Stimulated activated CD8-positive, alpha-beta memory T cell treated with anti-CD3 and anti-CD28 coated beads, Interleukin-12 subunit alpha, Interleukin-12 subunit beta, amount 100 ng/mL, for 24 hours (primary cell): Measurements from ENCODE around the gene RAB3GAP2.
"Not testable (repeated sequence)": the region's sequence is repeated elsewhere in the genome, so short reads cannot be mapped to it uniquely, and the experiment has no call there.

Source experiments
- DNase-seq: peaks from one replicate; pipeline ENCODE4 v3.0.0-alpha.2; 2020; ENCODE audit errors: extremely low read depth

Gene RAB3GAP2

DNA sequence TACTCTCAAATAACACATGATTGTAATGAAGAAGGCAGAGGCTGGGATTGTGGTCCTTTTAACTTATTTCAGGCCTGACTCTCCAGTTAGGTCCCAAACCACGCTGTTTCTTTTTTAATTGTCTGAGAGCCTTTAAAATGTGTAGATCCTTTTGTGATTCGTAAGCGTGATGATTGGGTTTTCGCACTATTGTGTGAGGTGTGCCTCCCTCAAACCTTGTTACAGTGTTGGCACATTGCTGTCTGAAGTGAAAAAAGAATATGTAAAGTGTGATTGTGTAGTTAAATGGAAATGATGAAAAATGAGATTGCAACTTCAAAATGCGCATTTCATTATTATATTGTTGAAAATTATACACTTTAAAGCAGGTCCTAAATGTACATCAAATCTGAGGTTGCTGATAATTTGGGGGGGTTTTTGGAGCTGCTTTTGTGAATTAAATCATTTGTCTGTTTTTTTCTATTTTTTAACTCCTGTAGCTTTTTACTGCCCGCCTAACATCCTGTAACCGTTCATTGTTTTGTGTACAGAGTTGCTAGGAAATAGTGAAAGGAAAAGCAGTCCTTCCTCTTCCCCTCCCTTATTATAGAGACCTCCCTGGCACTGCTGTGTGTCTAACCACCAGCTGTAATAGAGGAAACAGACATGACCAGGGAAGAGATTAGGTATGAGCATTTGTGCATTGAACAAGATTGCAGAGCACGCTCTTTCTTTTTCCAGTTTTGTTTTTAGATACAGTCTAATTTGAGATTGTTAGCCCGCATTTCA lies 135.1 kb downstream of the RAB3GAP2 start:
- no peak for DNase-seq

DNA sequence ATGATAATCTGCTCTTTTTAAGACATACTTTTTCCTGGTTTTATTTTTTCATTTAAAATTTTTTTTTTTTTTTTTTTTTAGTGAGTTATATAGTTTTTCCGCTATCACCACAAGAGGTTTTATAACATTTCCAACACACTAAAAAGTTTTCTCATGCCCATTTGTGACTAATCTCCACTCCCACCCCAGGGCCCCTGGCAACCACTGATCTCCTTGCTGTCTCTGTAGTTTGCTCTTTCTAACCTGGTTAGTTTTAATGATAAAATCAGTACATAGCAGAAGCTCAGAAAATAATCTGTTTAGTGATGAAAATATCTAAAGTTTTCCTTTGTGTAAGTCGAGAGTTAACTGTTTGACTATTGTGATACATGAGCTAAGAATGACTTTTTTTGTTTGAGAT lies 136.5 kb downstream of the RAB3GAP2 start:
- DNase-seq: no peak

DNA sequence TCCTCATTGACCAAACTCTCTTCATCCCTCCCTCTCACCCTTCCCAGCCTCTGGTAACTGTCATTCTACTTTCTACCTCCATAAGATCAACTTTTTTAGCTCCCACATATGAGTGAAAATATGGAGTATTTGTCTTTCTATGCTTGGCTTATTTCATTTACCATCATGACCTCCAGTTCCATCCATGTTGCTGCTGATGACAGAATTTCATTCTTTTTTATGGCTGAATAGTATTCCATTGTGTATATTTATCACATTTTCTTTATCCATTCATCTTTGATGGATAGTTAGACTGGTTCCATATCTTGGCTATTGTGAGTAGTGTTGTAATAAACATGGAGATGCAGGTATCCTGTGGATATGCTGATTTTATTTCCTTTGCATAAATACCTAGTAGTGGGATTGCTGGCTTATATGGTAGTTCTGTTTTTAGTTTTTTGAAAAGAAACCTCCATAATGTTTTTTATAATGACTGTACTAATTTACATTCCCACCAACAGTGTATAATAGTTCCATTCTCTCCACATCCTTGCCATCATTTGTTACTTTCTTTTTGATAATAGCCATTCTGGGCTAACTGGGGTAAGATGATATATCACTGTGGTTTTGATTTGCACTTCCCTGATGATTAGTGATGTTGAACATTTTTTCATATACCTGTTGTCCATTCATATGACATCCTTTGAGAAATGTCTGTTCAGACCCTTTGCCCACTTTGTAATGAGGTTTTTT lies 142.6 kb downstream of the RAB3GAP2 start:
- DNase-seq: no peak

DNA sequence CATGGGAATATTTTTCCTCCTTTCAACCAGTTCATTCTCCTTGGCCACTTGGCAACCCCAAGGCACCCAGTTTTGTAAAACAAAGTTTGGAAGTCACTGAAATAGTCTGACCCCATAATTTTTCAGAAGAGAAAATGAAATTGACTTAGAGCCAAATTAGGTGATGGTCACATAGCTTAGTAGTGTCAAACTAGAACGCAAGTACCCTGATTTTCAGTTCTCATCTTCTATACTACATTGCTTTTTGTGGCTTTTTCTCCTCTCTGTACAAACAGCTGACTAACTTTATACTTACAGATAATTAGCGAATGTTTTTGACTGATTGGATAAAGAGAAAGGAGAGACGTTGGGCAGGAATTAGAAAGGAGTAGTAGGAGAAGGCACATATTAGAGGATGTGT lies 145.2 kb downstream of the RAB3GAP2 start:
- DNase-seq: no peak

GRCh38 chr1:220124542-220124941 lies 147.7 kb downstream of the RAB3GAP2 start:
- no peak for DNase-seq

DNA sequence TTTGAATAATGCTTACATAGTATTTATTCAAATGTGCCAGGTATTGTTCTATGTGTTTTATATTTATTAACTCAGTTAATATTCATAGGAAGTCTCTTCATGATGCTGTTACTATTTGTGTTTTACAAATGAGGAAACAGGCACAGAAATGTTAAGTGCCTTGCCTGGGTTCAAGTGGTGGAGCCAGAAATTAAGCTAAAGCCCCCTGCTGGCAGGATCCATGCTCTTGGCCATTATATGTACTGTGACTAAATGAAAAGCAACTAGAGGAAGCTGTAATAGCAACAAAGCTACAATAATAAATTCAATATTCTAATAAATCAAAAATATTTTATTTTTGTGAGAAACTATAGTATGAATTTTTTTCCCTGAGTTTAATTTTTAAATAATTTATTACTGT lies 148.4 kb downstream of the RAB3GAP2 start:
- DNase-seq: no peak

GRCh38 chr1:220123066-220123465 lies 149.2 kb downstream of the RAB3GAP2 start:
- DNase-seq: no peak

GRCh38 chr1:220121791-220122530 lies 150.3 kb downstream of the RAB3GAP2 start:
- no peak for DNase-seq

DNA sequence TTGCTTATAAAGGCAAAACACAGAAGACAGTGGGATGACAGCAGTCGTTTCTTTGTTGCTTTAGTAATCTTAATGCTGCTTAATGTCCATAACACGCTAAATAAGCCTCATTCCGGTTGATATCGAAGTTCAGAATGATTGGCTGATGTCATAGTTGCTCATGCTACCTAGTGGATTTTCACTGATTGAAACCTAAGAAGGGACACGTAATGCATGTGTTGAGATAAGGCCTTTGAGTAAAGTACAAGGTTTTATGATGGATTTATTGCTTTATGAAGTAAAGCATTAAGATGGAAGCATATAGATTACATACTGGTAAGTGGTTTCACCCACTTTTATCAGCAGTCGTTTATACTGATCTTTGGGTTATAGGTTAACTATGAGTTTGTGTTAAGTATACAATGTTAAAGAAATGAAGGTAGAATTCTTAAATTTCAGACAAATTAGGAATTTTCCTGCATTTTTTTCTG lies 153.2 kb downstream of the RAB3GAP2 start:
- DNase-seq: no peak

DNA sequence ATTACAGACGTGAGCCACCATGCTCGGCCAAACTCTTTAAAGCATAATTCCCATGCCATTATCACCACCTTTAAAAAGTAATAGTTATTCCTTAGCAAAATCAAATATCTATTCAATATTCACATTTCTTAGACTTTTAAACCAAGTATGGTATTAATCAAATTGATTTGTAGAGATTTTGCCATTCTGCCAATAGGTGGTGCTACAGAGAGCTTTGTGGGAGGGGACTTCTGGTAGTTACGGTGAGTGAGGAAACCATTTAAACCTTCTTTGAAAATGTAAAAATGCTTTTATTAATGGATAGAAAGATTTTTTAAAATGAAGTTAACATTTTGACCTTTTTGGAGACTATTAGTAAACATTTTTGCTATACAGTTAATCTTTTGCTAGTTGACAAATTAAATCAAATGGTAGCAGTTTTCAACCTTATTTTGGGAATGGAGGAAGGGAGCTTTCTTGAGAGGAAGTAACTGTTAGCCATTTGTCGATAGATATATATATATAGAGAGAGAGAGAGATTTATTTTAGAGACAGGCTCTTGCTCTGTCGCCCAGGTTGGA lies 159.0 kb downstream of the RAB3GAP2 start:
- no peak for DNase-seq

GRCh38 chr1:220112600-220112999 lies 159.7 kb downstream of the RAB3GAP2 start:
- not testable (repeated sequence) for DNase-seq

GRCh38 chr1:220110473-220110872 lies 161.8 kb downstream of the RAB3GAP2 start:
- not testable (repeated sequence) for DNase-seq

- no peak for DNase-seq
Observed at GRCh38 chr1:220099826-220100225, 172.4 kb downstream of the RAB3GAP2 start.
